ENCODE measurements around the gene CISH.

Gene CISH

GRCh38 chr3:50609763-50610085, 1.9 kb downstream of the CISH start:
- Histone ChIP-seq H3K9me3 (ENCODE audit: severe bottlenecking) (no peaks in the 10 kb centered on the region), H3K4me3 (ENCODE audit: severe bottlenecking) (no peak overlapping the region), H3K27ac (ENCODE audit: poor library complexity, severe bottlenecking) (no peak overlapping the region), H3K36me3 (ENCODE audit: low read depth) (peaks cover 27% of the 10 kb centered on the region), H3K4me1 (ENCODE audit: insufficient read depth, poor library complexity, severe bottlenecking) (peaks cover 11% of the 10 kb centered on the region), H3K27me3 (ENCODE audit: insufficient read depth, poor library complexity, severe bottlenecking) (no peaks in the 10 kb centered on the region)
- ATAC-seq (ENCODE audit: low read depth) (no peak), DNase-seq (ENCODE audit: low spot score) (no peak)
- TF ChIP-seq CTCF (IDR thresholded peaks at IDR 0.05; ENCODE audit: poor library complexity, severe bottlenecking) = no peak

GRCh38 chr3:50609071-50609762, 2.4 kb downstream of the CISH start:
- TF ChIP-seq CTCF (IDR thresholded peaks at IDR 0.05; ENCODE audit: poor library complexity, severe bottlenecking) = no peak
- no peak for DNase-seq (ENCODE audit: low spot score)
- Histone ChIP-seq H3K27ac (ENCODE audit: poor library complexity, severe bottlenecking) (no peak overlapping the region), H3K27me3 (ENCODE audit: insufficient read depth, poor library complexity, severe bottlenecking) (no peaks in the 10 kb centered on the region), H3K4me3 (ENCODE audit: severe bottlenecking) (no peak overlapping the region), H3K9me3 (ENCODE audit: severe bottlenecking) (no peaks in the 10 kb centered on the region), H3K36me3 (ENCODE audit: low read depth) (peaks cover 27% of the 10 kb centered on the region), H3K4me1 (ENCODE audit: insufficient read depth, poor library complexity, severe bottlenecking) (peaks cover 11% of the 10 kb centered on the region)
- ATAC-seq (ENCODE audit: low read depth) = no peak

GRCh38 chr3:50608278-50608677, 3.3 kb downstream of the CISH start:
- Histone ChIP-seq H3K4me1 (ENCODE audit: insufficient read depth, poor library complexity, severe bottlenecking) (peaks cover 11% of the 10 kb centered on the region), H3K36me3 (ENCODE audit: low read depth) (peaks cover 27% of the 10 kb centered on the region), H3K27ac (ENCODE audit: poor library complexity, severe bottlenecking) (no peak overlapping the region), H3K9me3 (ENCODE audit: severe bottlenecking) (no peaks in the 10 kb centered on the region), H3K4me3 (ENCODE audit: severe bottlenecking) (no peak overlapping the region), H3K27me3 (ENCODE audit: insufficient read depth, poor library complexity, severe bottlenecking) (no peaks in the 10 kb centered on the region)
- no peak for TF ChIP-seq CTCF (IDR thresholded peaks at IDR 0.05; ENCODE audit: poor library complexity, severe bottlenecking)
- DNase-seq (ENCODE audit: low spot score) (no peak), ATAC-seq (ENCODE audit: low read depth) (no peak)

- ATAC-seq (ENCODE audit: low read depth) = no peak
- no peak for DNase-seq (ENCODE audit: low spot score)
- Histone ChIP-seq H3K9me3 (ENCODE audit: severe bottlenecking) (no peaks in the 10 kb centered on the region), H3K36me3 (ENCODE audit: low read depth) (peaks cover 27% of the 10 kb centered on the region), H3K4me3 (ENCODE audit: severe bottlenecking) (no peak overlapping the region), H3K27me3 (ENCODE audit: insufficient read depth, poor library complexity, severe bottlenecking) (no peaks in the 10 kb centered on the region), H3K4me1 (ENCODE audit: insufficient read depth, poor library complexity, severe bottlenecking) (peaks cover 18% of the 10 kb centered on the region), H3K27ac (ENCODE audit: poor library complexity, severe bottlenecking) (no peak overlapping the region)
- TF ChIP-seq CTCF (IDR thresholded peaks at IDR 0.05; ENCODE audit: poor library complexity, severe bottlenecking) = no peak
These were observed 4.1 kb downstream of the CISH start for GRCh38 chr3:50607271-50608091.

- DNase-seq (ENCODE audit: low spot score) (no peak), ATAC-seq (ENCODE audit: low read depth) (no peak)
- no peak for TF ChIP-seq CTCF (IDR thresholded peaks at IDR 0.05; ENCODE audit: poor library complexity, severe bottlenecking)
- Histone ChIP-seq H3K4me1 (ENCODE audit: insufficient read depth, poor library complexity, severe bottlenecking) (peaks cover 24% of the 10 kb centered on the region), H3K4me3 (ENCODE audit: severe bottlenecking) (no peak overlapping the region), H3K9me3 (ENCODE audit: severe bottlenecking) (no peaks in the 10 kb centered on the region), H3K27ac (ENCODE audit: poor library complexity, severe bottlenecking) (no peak overlapping the region), H3K27me3 (ENCODE audit: insufficient read depth, poor library complexity, severe bottlenecking) (no peaks in the 10 kb centered on the region), H3K36me3 (ENCODE audit: low read depth) (peaks cover 27% of the 10 kb centered on the region)
These were observed 5.0 kb downstream of the CISH start for GRCh38 chr3:50606596-50606995.

Measured in RWPE2 (cell line).